DMS53 treated with DMSO at 0.1 percent for 48 hours (cell line): ENCODE data around the gene ARFGEF2.
A peak's percentile ranks its signal among the peaks of the same experiment; 100 is the strongest.
"Not testable (repeated sequence)": the region's sequence is repeated elsewhere in the genome, so short reads cannot be mapped to it uniquely, and the experiment has no call there.

Source experiments
- DNase-seq: peaks from one replicate; lab custom pipeline; 2025; ENCODE audit not compliant: unreplicated experiment; lab: John Stamatoyannopoulos, UW

Gene ARFGEF2

DNA sequence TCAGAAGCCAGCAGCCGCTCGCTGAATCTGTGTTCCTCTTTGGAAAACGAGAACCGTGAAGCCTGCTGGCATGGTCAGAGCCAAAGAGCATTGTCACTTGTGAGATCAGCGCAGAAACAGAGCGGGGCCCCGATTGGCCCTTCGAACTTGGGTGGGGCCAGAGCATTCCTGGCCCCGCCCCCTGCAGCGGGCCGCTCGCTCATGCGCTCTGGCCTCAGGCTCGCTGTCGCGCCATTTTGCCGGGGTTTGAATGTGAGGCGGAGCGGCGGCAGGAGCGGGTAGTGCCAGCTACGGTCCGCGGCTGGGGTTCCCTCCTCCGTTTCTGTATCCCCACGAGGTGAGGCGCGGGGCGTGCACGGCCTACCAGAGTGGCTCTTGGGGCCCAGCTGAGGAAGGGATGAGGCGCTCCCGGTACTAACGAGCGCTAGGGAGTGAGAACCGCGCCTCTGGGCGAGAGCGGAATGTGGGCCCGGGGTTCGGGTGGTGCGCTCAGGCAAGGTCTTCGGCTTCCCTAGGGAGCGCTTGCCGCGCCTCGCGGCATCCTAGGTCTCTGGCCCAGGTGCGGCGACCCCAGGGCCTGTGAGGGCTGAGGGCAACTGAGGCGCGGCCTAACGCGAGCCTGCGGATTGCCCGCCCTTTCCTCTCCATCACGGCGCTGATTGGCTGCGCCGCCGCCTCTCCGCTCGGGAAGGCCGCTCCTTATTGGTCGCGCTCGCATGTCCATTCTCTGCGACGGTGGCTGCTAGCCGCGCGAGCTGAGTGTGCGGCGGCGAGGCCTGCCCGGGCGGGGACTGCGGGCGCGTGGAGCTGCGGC is 124.8 kb downstream of the ARFGEF2 start, which contains the start of gene CSE1L:
Gene CSE1L (plus strand): TSS at position 226 of the 814 bp plus-strand sequence. CDS start 12,152 bp downstream, outside the sequence.
- DNase-seq, result peak; percentile 92

- no peak for DNase-seq
Observed at GRCh38 chr20:49052334-49052733, 130.8 kb downstream of the ARFGEF2 start.

DNA sequence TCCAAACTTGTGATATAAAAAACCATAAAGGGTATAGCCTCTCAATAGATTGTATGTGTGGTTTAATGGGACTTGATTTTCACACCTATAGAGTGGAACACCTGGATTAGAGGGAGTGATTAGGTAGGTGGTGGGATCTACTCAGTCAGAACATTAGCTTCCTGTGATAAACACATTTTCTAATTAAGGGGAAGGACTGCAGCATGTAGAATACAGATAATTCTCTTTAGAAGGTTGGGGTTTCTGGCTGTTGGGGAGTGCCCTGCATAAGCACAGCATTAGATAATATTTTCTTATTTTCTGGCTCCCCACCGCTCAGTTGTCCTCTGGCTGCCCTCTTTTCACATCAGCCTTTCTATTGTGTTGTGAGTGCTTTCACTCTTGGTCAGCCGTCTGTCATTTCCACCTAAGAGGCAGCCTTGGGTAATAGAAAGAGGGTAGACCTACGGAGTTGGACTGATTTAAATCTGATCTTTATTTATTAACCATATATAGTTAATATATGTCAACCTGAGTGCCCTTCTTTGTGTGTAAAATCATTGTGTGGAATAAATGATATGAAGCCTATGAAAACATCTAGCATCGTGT is 132.6 kb downstream of the ARFGEF2 start:
- no peak for DNase-seq

DNA sequence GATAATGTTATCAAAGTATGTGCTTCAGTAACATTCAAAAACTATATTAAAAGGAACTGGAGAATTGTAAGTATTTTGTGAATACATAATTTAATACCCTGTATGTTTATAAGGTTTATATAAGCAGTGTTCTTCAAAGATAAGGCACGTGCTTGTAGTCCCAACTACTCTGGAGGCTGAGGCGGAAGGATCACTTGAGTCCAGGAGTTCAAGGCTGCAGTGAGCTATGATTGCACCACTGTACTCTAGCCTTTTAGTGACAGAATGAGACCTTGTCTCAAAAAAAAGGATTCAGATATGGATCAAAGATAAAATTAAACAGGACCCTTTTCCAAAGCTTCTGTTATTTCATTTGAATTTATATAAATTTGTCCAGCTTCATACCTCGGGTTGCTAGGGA is 141.8 kb downstream of the ARFGEF2 start:
- no peak for DNase-seq

- DNase-seq, result no peak
Observed at GRCh38 chr20:49074521-49074920, 153.0 kb downstream of the ARFGEF2 start.

DNA sequence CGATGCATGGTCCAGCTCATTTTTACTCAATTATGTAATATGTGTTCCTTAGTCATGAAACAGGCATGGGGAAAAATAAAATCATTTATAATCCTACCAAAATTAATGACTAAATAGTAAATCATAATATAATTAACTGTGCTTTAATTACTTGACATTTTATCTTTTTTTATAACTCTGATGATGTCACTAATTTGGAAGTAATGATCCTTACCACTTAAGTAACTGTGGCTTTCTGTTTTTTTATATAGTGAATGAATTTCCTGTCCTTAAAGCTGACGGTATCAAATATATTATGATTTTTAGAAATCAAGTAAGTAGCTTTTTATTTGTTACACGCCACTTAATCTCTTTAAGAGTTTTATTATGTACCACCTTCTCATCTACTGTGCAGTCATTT is 156.8 kb downstream of the ARFGEF2 start:
- DNase-seq, result no peak

- not testable (repeated sequence) for DNase-seq
Observed at GRCh38 chr20:49082295-49082694, 160.8 kb downstream of the ARFGEF2 start.
